HCT116 (cell line): Measurements from ENCODE around the gene ACTN4. TPM values are rescaled to one million over a fixed set of nuclear protein-coding genes. Genes with fewer than 3 reads are reported as not detected.

Experiments used
- ATAC-seq: fragments of 200-7000 bp; cut with Tn5 transposase; 2 replicates; pipeline ENCODE4 v1.9.1; 2020; ENCODE audit warnings: mild to moderate bottlenecking, moderate library complexity
- BruUV-seq: library from RNA; stranded (reverse); fragments of 400-500 nt; replicated peaks from 2 replicates; lab custom pipeline; 2021; lab: Mats Ljungman, UMichigan
- CTCF ChIA-PET: fragments of 300-600 bp; sonication (Branson Sonifier 250); formaldehyde crosslinking; loops from one replicate; lab custom pipeline; 2021; ENCODE audit warnings: antibody characterized with exemption; lab: Charles Lee
- POLR2A ChIA-PET: fragments of 300-600, 350-600 bp; sonication (Branson Sonifier 250); formaldehyde crosslinking; loops from one replicate; lab custom pipeline; 2021; ENCODE audit warnings: antibody characterized with exemption; lab: Charles Lee
- RAD21 ChIA-PET, 2 experiments: fragments of 300-600 bp; sonication (Branson Sonifier 250); formaldehyde crosslinking; loops; one replicate each; lab custom pipeline; 2023; ENCODE audit warnings: low total read pairs in 2 of 2; ENCODE audit not compliant: uncharacterized antibody in 2 of 2, unreplicated experiment in 2 of 2, low non-redundant PET in 1 of 2; lab: Charles Lee
- DNase-seq: peaks from one replicate; pipeline ENCODE4 v3.0.0-alpha.2; 2010; ENCODE audit warnings: low read depth, low spot score
- H2AFZ ChIP-seq: fragments of 200-600 bp; shearing (Covaris generic), sonication (generic); 2 replicates; pipeline ENCODE4 v1.6.1; 2017; ENCODE audit warnings: low read depth, mixed run types, mixed read lengths, antibody characterized with exemption, low read length; ENCODE audit not compliant: poor library complexity, severe bottlenecking
- H3K27ac ChIP-seq: 2 replicates; pipeline ENCODE4 v1.5.1; 2012; ENCODE audit warnings: low read depth, low read length
- H3K27me3 ChIP-seq: fragments of 200-600 bp; sonication (generic); 2 replicates; pipeline ENCODE4 v1.6.1; 2016; ENCODE audit warnings: mixed run types, low read length, mixed read lengths; ENCODE audit not compliant: insufficient read depth
- H3K36me3 ChIP-seq, 2 experiments: fragments of 200-500 bp in 1 of 2; fragments of 200-600 bp in 1 of 2; sonication (Bioruptor generic) in 1 of 2; sonication (generic) in 1 of 2; 2 replicates each; pipeline versions ENCODE4 v1.5.1 to v1.6.1; 2014 to 2016; ENCODE audit warnings: low read length in 2 of 2, inconsistent platforms in 1 of 2, mixed read lengths in 1 of 2, mixed run types in 1 of 2; ENCODE audit not compliant: insufficient read depth in 2 of 2, control insufficient read depth in 1 of 2
- H3K4me1 ChIP-seq, 2 experiments: fragments of 200-600 bp in 1 of 2; sonication (generic) in 1 of 2; 2 replicates each; pipeline versions ENCODE4 v1.5.1 to v1.6.1; 2012 to 2017; ENCODE audit warnings: low read length in 2 of 2, inconsistent platforms in 1 of 2, mild to moderate bottlenecking in 1 of 2, mixed read lengths in 1 of 2, mixed run types in 1 of 2, moderate library complexity in 1 of 2; ENCODE audit not compliant: insufficient read depth in 2 of 2, control insufficient read depth in 1 of 2
- H3K4me2 ChIP-seq: fragments of 200-600 bp; sonication (generic); 2 replicates; pipeline ENCODE4 v1.6.1; 2017; ENCODE audit warnings: mixed run types, low read length, mixed read lengths
- H3K4me3 ChIP-seq, 2 experiments: fragments of 200-600 bp in 1 of 2; sonication (generic) in 1 of 2; replicated peaks in 1 of 2; 2 replicates each; pipeline ENCODE4 v1.5.1; 2011 to 2016; ENCODE audit warnings: low read length in 2 of 2, control low read depth in 1 of 2, low read depth in 1 of 2, mild to moderate bottlenecking in 1 of 2, mixed read lengths in 1 of 2, mixed run types in 1 of 2
- H3K79me2 ChIP-seq: fragments of 200-600 bp; sonication (generic); 2 replicates; pipeline ENCODE4 v1.6.1; 2017; ENCODE audit warnings: mild to moderate bottlenecking, mixed run types, low read length, moderate library complexity, mixed read lengths; ENCODE audit not compliant: insufficient read depth
- H3K9ac ChIP-seq: fragments of 200-600 bp; sonication (generic); 2 replicates; pipeline ENCODE4 v1.6.1; 2016; ENCODE audit warnings: low read length, mixed read lengths
- H3K9me2 ChIP-seq: fragments of 200-600 bp; sonication (generic), shearing (Covaris generic); 2 replicates; pipeline ENCODE4 v1.6.1; 2017; ENCODE audit warnings: mixed run types, mild to moderate bottlenecking, moderate library complexity; ENCODE audit not compliant: insufficient read depth
- H3K9me3 ChIP-seq, 2 experiments: fragments of 200-500 bp in 1 of 2; fragments of 200-600 bp in 1 of 2; sonication (Bioruptor generic) in 1 of 2; sonication (generic) in 1 of 2; 2 replicates each; pipeline ENCODE4 v1.6.1; 2014 to 2017; ENCODE audit warnings: low read length in 2 of 2, mixed read lengths in 2 of 2, inconsistent platforms in 1 of 2, low read depth in 1 of 2, mild to moderate bottlenecking in 1 of 2, mixed run types in 1 of 2, moderate library complexity in 1 of 2; ENCODE audit not compliant: control insufficient read depth in 1 of 2, insufficient read depth in 1 of 2
- H4K20me1 ChIP-seq: fragments of 200-600 bp; sonication (generic), shearing (Covaris generic); 2 replicates; pipeline ENCODE4 v1.6.1; 2017; ENCODE audit warnings: mixed run types, mild to moderate bottlenecking, moderate library complexity; ENCODE audit not compliant: insufficient read depth
- CBX3 ChIP-seq: IDR thresholded peaks from 2 replicates; pipeline ENCODE4 v1.6.1; 2012; ENCODE audit warnings: low read depth
- EGR1 ChIP-seq: IDR thresholded peaks from 2 replicates; pipeline ENCODE4 v1.6.1; 2012; ENCODE audit warnings: low read depth
- ELF1 ChIP-seq: IDR thresholded peaks from 2 replicates; pipeline ENCODE4 v1.6.1; 2012; ENCODE audit warnings: low read depth, borderline replicate concordance
- EZH2 ChIP-seq: fragments of 200-600 bp; sonication (generic); IDR thresholded peaks from 2 replicates; pipeline ENCODE4 v1.6.1; 2017; ENCODE audit warnings: antibody characterized with exemption, mixed run types
- EZH2phosphoT487 ChIP-seq: fragments of 200-600 bp; IDR thresholded peaks from 2 replicates; pipeline ENCODE4 v1.6.1; 2018; ENCODE audit warnings: antibody characterized with exemption, borderline replicate concordance
- FOSL1 ChIP-seq: IDR thresholded peaks from 2 replicates; pipeline ENCODE4 v1.6.1; 2012; ENCODE audit warnings: low read depth
- JUND ChIP-seq: IDR thresholded peaks from 2 replicates; pipeline ENCODE4 v1.6.1; 2012
- POLR2A ChIP-seq: IDR thresholded peaks from 2 replicates; pipeline ENCODE4 v1.7.0; 2011; ENCODE audit warnings: borderline replicate concordance; ENCODE audit not compliant: insufficient read depth, insufficient read length; ENCODE audit errors: extremely low read depth
- RAD21 ChIP-seq: IDR thresholded peaks from 2 replicates; pipeline ENCODE4 v1.6.1; 2012; ENCODE audit warnings: low read depth, mild to moderate bottlenecking
- SIN3A ChIP-seq: IDR thresholded peaks from 2 replicates; pipeline ENCODE4 v1.6.1; 2012; ENCODE audit warnings: low read depth
- SP1 ChIP-seq: IDR thresholded peaks from 2 replicates; pipeline ENCODE4 v1.6.1; 2012; ENCODE audit warnings: low read depth
- SRF ChIP-seq: IDR thresholded peaks from 2 replicates; pipeline ENCODE4 v1.6.1; 2012; ENCODE audit warnings: low read depth
- YY1 ChIP-seq: IDR thresholded peaks from 2 replicates; pipeline ENCODE4 v1.6.1; 2011; ENCODE audit warnings: low read length, low read depth, moderate library complexity, mild to moderate bottlenecking; ENCODE audit not compliant: insufficient replicate concordance; ENCODE audit errors: extremely low read depth
- ZFX ChIP-seq: fragments of 450-650 bp; IDR thresholded peaks from 2 replicates; pipeline ENCODE4 v1.6.1; 2017
- ZNF274 ChIP-seq: fragments of 200-500 bp; sonication (Bioruptor generic); IDR thresholded peaks from 2 replicates; pipeline ENCODE4 v1.6.1; 2014; ENCODE audit warnings: mild to moderate bottlenecking, low read depth, low read length, inconsistent platforms
- intact Hi-C: fragments of 100-400 bp; cut with micrococcal nuclease; formaldehyde crosslinking; loops from 2 replicates; pipeline ENCODE4 v1.10.0; 2022
- total RNA-seq: library from RNA; stranded (reverse); gene quantifications from one replicate; pipeline ENCODE4 v1.2.1, GENCODE V29; 2021; ENCODE audit not compliant: unreplicated experiment
- TF ChIP-seq, protein P1 (sequence below), 3 experiments: fragments of 200-600 bp in 1 of 3; sonication (generic) in 1 of 3; IDR thresholded peaks in 2 of 3; conservative IDR thresholded peaks in 1 of 3; 2 replicates each; pipeline ENCODE4 v1.5.1; 2012 to 2017; ENCODE audit warnings: low read depth in 2 of 3, low read length in 2 of 3, antibody characterized with exemption in 1 of 3, borderline replicate concordance in 1 of 3, control low read depth in 1 of 3, mild to moderate bottlenecking in 1 of 3, mixed read lengths in 1 of 3, mixed run types in 1 of 3, moderate library complexity in 1 of 3; ENCODE audit not compliant: insufficient read depth in 1 of 3
- TF ChIP-seq, protein P2 (sequence below): IDR thresholded peaks from 2 replicates; pipeline ENCODE4 v1.6.1; 2012

ACTN4 gene
- total RNA-seq, 1 experiment from 2014 or later: 651 TPM

GRCh38 chr19:38639679-38640078 is 7.8 kb upstream of the ACTN4 start:
- Histone ChIP-seq H4K20me1 (no peaks in the 10 kb centered on the region), H3K79me2 (peaks cover 11% of the 10 kb centered on the region; the same call in 1 of the 2 replicates), H3K9me3 (no peaks in the 10 kb centered on the region), H3K4me2 (no peak overlapping the region), H3K9me2 (no peaks in the 10 kb centered on the region), H3K36me3 (peaks cover 11 to 16% of the 10 kb centered on the region in 2 experiments; a peak in 3 of 4 replicates), H3K9ac (no peak overlapping the region), H3K27ac (no peak overlapping the region), H3K27me3 (no peaks in the 10 kb centered on the region), H2AFZ (no peak overlapping the region), H3K4me1 (peaks cover 19 to 64% of the 10 kb centered on the region in 2 experiments), H3K4me3 (no peak overlapping the region)
- ChIA-PET RAD21 (no interaction called here), CTCF (interaction anchor here (0.8 to 1.6 kb wide), 2 partner anchors 237 to 291 kb away, joined by 3 to 5 read pairs; partner anchors contain the start of genes FAM98C, MRPS12 and SARS2), POLR2A (interaction anchor here (2.3 kb wide), 1 partner anchor 8 kb away, joined by 8 read pairs; the partner anchor contains the start of gene ACTN4)
- TF ChIP-seq SIN3A: no peak
- TF ChIP-seq ZNF274: no peak
- TF ChIP-seq CBX3: no peak
- TF ChIP-seq SRF: no peak
- no peak for TF ChIP-seq SP1
- no peak for TF ChIP-seq POLR2A
- TF ChIP-seq ZFX: no peak
- TF ChIP-seq RAD21: no peak
- no peak for TF ChIP-seq ELF1
- TF ChIP-seq YY1: no peak
- no peak for TF ChIP-seq EZH2
- DNase-seq: no peak
- no TSS peak for BruUV-seq
- ATAC-seq: no peak
- intact Hi-C loops: loop anchor here (5.0 to 10.0 kb wide), 2 partner anchors 125 to 293 kb away; partner anchors contain the start of genes MRPS12 and SARS2

DNA sequence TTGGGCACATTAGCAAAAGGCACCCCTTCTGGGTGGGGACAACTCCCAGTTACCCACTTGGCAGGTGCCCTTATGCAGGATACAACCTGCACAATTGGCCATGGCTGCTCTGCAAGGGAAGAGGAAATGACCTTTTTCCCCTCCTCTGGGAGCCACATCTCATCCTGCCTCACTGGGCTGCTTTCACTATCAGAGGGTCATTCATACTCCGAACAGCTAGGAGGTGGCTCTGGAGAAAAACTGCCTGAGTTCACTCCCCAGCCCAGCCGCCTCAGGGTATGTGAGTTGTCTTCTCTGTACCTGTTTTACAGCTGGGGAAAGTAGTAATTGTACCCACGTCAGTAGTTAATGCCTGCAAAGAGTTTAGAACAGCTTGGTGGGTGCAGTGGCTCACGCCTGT is 7.1 kb upstream of the ACTN4 start:
- H3K4me1 ChIP-seq: peaks cover 23 to 61% of the 10 kb centered on the region in 2 experiments
- no peak overlapping the region for H3K4me2 ChIP-seq
- no peaks in the 10 kb centered on the region for H3K9me3 ChIP-seq
- TF ChIP-seq JUND (no peak), YY1 (no peak), ZFX (no peak), FOSL1 (no peak), ZNF274 (no peak), EGR1 (no peak), EZH2phosphoT487 (no peak)
- TF ChIP-seq, protein P1, sequence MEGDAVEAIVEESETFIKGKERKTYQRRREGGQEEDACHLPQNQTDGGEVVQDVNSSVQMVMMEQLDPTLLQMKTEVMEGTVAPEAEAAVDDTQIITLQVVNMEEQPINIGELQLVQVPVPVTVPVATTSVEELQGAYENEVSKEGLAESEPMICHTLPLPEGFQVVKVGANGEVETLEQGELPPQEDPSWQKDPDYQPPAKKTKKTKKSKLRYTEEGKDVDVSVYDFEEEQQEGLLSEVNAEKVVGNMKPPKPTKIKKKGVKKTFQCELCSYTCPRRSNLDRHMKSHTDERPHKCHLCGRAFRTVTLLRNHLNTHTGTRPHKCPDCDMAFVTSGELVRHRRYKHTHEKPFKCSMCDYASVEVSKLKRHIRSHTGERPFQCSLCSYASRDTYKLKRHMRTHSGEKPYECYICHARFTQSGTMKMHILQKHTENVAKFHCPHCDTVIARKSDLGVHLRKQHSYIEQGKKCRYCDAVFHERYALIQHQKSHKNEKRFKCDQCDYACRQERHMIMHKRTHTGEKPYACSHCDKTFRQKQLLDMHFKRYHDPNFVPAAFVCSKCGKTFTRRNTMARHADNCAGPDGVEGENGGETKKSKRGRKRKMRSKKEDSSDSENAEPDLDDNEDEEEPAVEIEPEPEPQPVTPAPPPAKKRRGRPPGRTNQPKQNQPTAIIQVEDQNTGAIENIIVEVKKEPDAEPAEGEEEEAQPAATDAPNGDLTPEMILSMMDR (IDR thresholded peaks at IDR 0.05 in 2 of 3, conservative IDR thresholded peaks at IDR 0.05 in 1 of 3; ENCODE audit: borderline replicate concordance in 1 of 3, insufficient read depth in 1 of 3, low read depth in 2 of 3, low read length in 2 of 3): no peak
- TF ChIP-seq, protein P2, sequence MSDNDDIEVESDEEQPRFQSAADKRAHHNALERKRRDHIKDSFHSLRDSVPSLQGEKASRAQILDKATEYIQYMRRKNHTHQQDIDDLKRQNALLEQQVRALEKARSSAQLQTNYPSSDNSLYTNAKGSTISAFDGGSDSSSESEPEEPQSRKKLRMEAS: no peak
- H2AFZ ChIP-seq: no peak overlapping the region
- intact Hi-C loops: no loop called here
- CTCF ChIA-PET: interaction anchor here (1.6 kb wide), 1 partner anchor 237 kb away, joined by 5 read pairs; the partner anchor contains the start of gene FAM98C
- peaks cover 4% of the 10 kb centered on the region; the same call in 1 of the 2 replicates for H3K79me2 ChIP-seq
- ATAC-seq: no peak
- no TSS peak for BruUV-seq
- no peak overlapping the region for H3K27ac ChIP-seq
- no peak overlapping the region for H3K4me3 ChIP-seq
- DNase-seq: no peak
- no peaks in the 10 kb centered on the region for H3K9me2 ChIP-seq
- H4K20me1 ChIP-seq: no peaks in the 10 kb centered on the region
- RAD21 ChIA-PET: no interaction called here
- H3K36me3 ChIP-seq: peaks cover 8 to 10% of the 10 kb centered on the region in 2 experiments; a peak in 3 of 4 replicates
- H3K27me3 ChIP-seq: no peaks in the 10 kb centered on the region
- H3K9ac ChIP-seq: no peak overlapping the region
- POLR2A ChIA-PET: interaction anchor here (1.2 kb wide), 1 partner anchor 9 kb away, joined by 3 read pairs; no protein-coding TSS in a partner anchor
